Endothelial cell of umbilical vein (primary cell): ENCODE results near the gene SSX4.
"Not testable (repeated sequence)": the region's sequence is repeated elsewhere in the genome, so short reads cannot be mapped to it uniquely, and the experiment has no call there.

Experiments
- EZH2 ChIP-seq: IDR thresholded peaks from 2 replicates; pipeline ENCODE4 v1.6.1; 2012; ENCODE audit warnings: borderline replicate concordance, low read depth, mild to moderate bottlenecking, moderate library complexity, low read length, inconsistent platforms; ENCODE audit not compliant: severe bottlenecking
- TF ChIP-seq, protein P1 (sequence below), 2 donors: IDR thresholded peaks; 1 replicate in 1 of 2; 2 replicates in 1 of 2; pipeline ENCODE4 v1.5.1; 2011; ENCODE audit warnings: low read length in 2 of 2, mild to moderate bottlenecking in 2 of 2, moderate library complexity in 2 of 2, control low read depth in 1 of 2, inconsistent platforms in 1 of 2, low read depth in 1 of 2; ENCODE audit not compliant: insufficient read depth in 1 of 2; ENCODE audit errors: extremely low read depth in 1 of 2

DNA sequence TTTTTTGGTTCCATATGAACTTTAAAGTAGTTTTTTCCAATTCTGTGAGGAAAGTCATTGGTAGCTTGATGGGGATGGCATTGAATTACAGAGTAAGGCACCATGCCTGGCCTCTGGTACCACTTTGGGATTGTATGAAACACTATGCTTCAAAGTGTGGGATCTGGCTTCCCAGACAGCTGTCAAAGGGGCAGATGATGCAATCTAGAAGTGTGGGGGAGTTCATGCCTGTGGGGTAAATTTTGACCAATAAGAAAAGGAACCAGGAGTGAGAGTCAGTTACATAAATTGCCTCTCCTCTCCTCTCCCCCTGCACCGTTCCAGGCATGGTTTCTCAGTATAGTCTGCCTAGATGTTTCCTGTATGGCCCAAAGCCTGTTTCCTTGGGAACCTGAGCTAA lies 14.5 kb downstream of the SSX4 start:
- TF ChIP-seq EZH2 = not testable (repeated sequence)
- TF ChIP-seq, protein P1, sequence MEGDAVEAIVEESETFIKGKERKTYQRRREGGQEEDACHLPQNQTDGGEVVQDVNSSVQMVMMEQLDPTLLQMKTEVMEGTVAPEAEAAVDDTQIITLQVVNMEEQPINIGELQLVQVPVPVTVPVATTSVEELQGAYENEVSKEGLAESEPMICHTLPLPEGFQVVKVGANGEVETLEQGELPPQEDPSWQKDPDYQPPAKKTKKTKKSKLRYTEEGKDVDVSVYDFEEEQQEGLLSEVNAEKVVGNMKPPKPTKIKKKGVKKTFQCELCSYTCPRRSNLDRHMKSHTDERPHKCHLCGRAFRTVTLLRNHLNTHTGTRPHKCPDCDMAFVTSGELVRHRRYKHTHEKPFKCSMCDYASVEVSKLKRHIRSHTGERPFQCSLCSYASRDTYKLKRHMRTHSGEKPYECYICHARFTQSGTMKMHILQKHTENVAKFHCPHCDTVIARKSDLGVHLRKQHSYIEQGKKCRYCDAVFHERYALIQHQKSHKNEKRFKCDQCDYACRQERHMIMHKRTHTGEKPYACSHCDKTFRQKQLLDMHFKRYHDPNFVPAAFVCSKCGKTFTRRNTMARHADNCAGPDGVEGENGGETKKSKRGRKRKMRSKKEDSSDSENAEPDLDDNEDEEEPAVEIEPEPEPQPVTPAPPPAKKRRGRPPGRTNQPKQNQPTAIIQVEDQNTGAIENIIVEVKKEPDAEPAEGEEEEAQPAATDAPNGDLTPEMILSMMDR (IDR thresholded peaks at IDR 0.05; ENCODE audit: extremely low read depth in 1 of 2, insufficient read depth in 1 of 2, low read depth in 1 of 2, low read length in 2 of 2) = not testable (repeated sequence)
